GM12872 (cell line): ENCODE measurements around the gene TDRD7.

Experiments
- TF ChIP-seq, protein P1 (sequence below): IDR thresholded peaks from 3 replicates; pipeline ENCODE4 v1.5.1; 2011; ENCODE audit warnings: low read depth, mild to moderate bottlenecking, low read length, moderate library complexity; ENCODE audit not compliant: insufficient read depth

Gene TDRD7

DNA sequence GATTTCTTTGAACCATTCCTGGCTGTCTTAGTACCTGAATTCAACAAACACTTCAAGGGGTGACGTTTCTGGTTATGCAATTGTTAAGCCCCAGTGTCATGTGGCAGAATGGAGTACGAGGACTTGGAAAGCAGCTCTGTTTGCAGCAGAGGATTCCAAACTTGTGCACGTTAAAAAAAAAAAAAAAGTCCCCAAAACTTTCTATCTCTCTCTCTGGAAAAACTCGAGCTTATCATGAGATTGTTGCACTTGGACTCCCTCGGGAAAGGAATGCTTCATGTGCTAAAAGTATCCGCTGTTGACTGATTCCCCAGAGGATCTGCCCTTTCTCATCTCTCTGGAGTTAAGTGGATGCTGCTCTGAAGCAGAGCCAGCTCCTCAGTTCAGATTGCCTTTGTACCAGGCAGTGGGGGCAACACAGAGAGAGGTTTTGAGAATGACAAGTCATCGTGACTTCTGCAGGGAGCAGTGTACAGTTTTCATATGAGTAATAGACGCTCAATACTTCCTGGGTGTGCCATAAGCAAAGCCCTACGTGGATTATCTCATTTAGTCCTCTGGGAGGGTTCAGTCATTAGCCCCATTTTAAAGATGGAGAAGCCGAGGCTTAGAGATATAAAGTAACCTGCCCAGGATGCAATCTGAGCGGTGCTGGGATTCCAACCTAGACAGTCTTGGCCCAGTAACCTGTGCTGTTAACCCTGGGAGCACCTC lies 117.6 kb downstream of the TDRD7 start:
- TF ChIP-seq, protein P1, sequence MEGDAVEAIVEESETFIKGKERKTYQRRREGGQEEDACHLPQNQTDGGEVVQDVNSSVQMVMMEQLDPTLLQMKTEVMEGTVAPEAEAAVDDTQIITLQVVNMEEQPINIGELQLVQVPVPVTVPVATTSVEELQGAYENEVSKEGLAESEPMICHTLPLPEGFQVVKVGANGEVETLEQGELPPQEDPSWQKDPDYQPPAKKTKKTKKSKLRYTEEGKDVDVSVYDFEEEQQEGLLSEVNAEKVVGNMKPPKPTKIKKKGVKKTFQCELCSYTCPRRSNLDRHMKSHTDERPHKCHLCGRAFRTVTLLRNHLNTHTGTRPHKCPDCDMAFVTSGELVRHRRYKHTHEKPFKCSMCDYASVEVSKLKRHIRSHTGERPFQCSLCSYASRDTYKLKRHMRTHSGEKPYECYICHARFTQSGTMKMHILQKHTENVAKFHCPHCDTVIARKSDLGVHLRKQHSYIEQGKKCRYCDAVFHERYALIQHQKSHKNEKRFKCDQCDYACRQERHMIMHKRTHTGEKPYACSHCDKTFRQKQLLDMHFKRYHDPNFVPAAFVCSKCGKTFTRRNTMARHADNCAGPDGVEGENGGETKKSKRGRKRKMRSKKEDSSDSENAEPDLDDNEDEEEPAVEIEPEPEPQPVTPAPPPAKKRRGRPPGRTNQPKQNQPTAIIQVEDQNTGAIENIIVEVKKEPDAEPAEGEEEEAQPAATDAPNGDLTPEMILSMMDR = no peak

GRCh38 chr9:97531888-97532376 lies 120.0 kb downstream of the TDRD7 start:
- TF ChIP-seq, protein P1 = no peak

- TF ChIP-seq, protein P1 = no peak
Measured at GRCh38 chr9:97534185-97534584, 122.3 kb downstream of the TDRD7 start.

GRCh38 chr9:97534961-97535594 lies 123.2 kb downstream of the TDRD7 start:
- TF ChIP-seq, protein P1 = no peak

DNA sequence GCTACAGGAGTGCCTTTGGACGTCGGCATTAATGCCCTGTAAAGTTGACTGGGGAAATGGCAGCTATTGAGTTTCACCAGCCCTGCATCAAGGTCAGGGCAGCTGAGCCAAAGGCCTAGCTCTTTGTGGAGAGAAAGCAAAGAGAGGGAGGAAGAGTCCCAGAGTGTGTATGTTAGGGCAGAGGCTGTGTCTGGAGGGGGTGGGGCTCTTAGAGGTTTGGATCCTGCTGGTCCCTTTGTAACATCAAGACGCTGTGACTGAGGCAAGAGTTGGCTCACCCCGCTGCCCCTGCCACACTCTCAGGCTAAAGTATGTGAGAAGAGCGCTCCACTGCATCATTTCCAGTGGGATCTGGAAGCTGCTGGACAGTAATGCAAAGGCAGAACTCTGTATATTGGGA lies 123.9 kb downstream of the TDRD7 start:
- TF ChIP-seq, protein P1 = no peak

DNA sequence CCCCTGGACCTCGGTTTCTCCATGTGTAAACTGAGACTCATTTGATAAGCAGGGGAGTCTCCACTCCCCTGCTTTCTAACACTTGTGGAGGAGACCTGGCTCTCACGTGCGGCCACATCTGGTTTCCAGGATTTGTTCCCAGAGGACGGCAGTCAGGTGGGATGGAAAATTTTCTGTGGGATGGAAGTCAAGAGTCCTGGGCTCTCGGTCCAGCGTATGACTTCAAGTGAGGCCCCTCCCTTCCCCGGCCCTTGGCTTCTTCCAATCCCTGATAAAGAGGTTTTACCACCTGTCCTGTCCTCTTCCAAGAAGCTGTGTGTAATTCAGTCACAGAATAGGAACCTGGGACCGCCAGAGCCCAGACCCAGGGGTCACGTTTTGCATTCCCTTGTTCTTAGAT lies 124.6 kb downstream of the TDRD7 start:
- TF ChIP-seq, protein P1 = no peak

DNA sequence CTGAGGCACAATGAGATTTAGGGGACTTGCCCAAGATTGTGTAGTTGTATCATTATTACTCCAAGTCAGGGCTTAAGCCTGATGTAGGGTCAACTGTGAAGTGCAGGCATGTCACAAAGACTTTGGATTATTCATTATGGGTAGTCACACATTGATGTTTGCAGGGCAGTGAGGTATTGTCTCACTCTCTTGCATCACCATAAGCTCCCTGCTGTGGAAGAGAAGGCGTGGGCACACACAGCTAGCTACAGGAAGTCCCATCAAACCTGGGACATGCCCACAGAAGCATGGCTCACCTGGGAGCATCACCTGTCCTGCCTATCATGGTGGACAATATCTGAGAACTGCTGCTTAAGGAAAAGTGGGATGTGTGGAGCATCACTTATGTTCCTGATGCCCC lies 131.7 kb downstream of the TDRD7 start:
- TF ChIP-seq, protein P1 = no peak
